ENCODE results near the gene COX20. TPM values are rescaled to one million over a fixed set of nuclear protein-coding genes. Genes with fewer than 3 reads are reported as not detected.
A peak's percentile ranks its signal among the peaks of the same experiment; 100 is the strongest.

The COX20 gene
- total and polyA plus RNA-seq, 2 of the 13 experiments (the other 11 are each of a cell fraction or from before 2014, with no cell fraction given), result 34.4 to 95.8 TPM

GRCh38 chr1:244834543-244835275 is 749 bp upstream of the COX20 start (continued):
- TF ChIP-seq, protein P1, sequence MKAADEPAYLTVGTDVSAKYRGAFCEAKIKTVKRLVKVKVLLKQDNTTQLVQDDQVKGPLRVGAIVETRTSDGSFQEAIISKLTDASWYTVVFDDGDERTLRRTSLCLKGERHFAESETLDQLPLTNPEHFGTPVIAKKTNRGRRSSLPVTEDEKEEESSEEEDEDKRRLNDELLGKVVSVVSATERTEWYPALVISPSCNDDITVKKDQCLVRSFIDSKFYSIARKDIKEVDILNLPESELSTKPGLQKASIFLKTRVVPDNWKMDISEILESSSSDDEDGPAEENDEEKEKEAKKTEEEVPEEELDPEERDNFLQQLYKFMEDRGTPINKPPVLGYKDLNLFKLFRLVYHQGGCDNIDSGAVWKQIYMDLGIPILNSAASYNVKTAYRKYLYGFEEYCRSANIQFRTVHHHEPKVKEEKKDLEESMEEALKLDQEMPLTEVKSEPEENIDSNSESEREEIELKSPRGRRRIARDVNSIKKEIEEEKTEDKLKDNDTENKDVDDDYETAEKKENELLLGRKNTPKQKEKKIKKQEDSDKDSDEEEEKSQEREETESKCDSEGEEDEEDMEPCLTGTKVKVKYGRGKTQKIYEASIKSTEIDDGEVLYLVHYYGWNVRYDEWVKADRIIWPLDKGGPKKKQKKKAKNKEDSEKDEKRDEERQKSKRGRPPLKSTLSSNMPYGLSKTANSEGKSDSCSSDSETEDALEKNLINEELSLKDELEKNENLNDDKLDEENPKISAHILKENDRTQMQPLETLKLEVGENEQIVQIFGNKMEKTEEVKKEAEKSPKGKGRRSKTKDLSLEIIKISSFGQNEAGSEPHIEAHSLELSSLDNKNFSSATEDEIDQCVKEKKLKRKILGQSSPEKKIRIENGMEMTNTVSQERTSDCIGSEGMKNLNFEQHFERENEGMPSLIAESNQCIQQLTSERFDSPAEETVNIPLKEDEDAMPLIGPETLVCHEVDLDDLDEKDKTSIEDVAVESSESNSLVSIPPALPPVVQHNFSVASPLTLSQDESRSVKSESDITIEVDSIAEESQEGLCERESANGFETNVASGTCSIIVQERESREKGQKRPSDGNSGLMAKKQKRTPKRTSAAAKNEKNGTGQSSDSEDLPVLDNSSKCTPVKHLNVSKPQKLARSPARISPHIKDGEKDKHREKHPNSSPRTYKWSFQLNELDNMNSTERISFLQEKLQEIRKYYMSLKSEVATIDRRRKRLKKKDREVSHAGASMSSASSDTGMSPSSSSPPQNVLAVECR (CRISPR knock-in tag; IDR thresholded peaks at IDR 0.05; ENCODE audit: borderline replicate concordance), result no peak
- TF ChIP-seq DMAP1 (CRISPR knock-in tag; IDR thresholded peaks at IDR 0.05) (peak; percentile 93), SOX13 (IDR thresholded peaks at IDR 0.05) (no peak; the same call in 1 of the 2 replicates), SOX13 (CRISPR knock-in tag; conservative IDR thresholded peaks at IDR 0.05 in 1 of 2, IDR thresholded peaks at IDR 0.05 in 1 of 2) (peak in 1 of 2 experiments; percentile 55; a peak in 1 of 4 replicates), ZNF484 (CRISPR knock-in tag; IDR thresholded peaks at IDR 0.05; ENCODE audit: borderline replicate concordance, low read depth) (no peak), ZBED4 (CRISPR knock-in tag; IDR thresholded peaks at IDR 0.05; ENCODE audit: borderline replicate concordance) (peak; percentile 87; the same call in 1 of the 2 replicates), EEA1 (CRISPR knock-in tag; IDR thresholded peaks at IDR 0.05; ENCODE audit: borderline replicate concordance) (no peak), PHF20 (CRISPR knock-in tag; IDR thresholded peaks at IDR 0.05) (peak; percentile 51; the same call in 1 of the 2 replicates), ATF7 (IDR thresholded peaks at IDR 0.05) (no peak), ATF7 (CRISPR knock-in tag; IDR thresholded peaks at IDR 0.05) (no peak), FUBP1 (CRISPR knock-in tag; IDR thresholded peaks at IDR 0.05; ENCODE audit: borderline replicate concordance) (no peak), ZNF598 (CRISPR knock-in tag; IDR thresholded peaks at IDR 0.05; ENCODE audit: borderline replicate concordance) (peak; percentile 91), PITX1 (CRISPR knock-in tag; IDR thresholded peaks at IDR 0.05) (peak; percentile 55; the same call in 1 of the 2 replicates)
- TF ChIP-seq, protein P2, sequence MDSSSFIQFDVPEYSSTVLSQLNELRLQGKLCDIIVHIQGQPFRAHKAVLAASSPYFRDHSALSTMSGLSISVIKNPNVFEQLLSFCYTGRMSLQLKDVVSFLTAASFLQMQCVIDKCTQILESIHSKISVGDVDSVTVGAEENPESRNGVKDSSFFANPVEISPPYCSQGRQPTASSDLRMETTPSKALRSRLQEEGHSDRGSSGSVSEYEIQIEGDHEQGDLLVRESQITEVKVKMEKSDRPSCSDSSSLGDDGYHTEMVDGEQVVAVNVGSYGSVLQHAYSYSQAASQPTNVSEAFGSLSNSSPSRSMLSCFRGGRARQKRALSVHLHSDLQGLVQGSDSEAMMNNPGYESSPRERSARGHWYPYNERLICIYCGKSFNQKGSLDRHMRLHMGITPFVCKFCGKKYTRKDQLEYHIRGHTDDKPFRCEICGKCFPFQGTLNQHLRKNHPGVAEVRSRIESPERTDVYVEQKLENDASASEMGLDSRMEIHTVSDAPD (CRISPR knock-in tag; IDR thresholded peaks at IDR 0.05), result peak; percentile 47; the same call in 1 of the 2 replicates
- TF ChIP-seq, protein P3, sequence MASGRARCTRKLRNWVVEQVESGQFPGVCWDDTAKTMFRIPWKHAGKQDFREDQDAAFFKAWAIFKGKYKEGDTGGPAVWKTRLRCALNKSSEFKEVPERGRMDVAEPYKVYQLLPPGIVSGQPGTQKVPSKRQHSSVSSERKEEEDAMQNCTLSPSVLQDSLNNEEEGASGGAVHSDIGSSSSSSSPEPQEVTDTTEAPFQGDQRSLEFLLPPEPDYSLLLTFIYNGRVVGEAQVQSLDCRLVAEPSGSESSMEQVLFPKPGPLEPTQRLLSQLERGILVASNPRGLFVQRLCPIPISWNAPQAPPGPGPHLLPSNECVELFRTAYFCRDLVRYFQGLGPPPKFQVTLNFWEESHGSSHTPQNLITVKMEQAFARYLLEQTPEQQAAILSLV (CRISPR knock-in tag; IDR thresholded peaks at IDR 0.05; ENCODE audit: borderline replicate concordance), result no peak; the same call in 1 of the 2 replicates

Measured in HepG2 (cell line).